NCI-H187 treated with DMSO at 0.1 percent for 48 hours (cell line): ENCODE data around the gene RAB3D.
"Not testable (repeated sequence)": the region's sequence is repeated elsewhere in the genome, so short reads cannot be mapped to it uniquely, and the experiment has no call there.

Source experiments
- DNase-seq: peaks from one replicate; lab custom pipeline; 2025; lab: John Stamatoyannopoulos, UW

The RAB3D gene

DNA sequence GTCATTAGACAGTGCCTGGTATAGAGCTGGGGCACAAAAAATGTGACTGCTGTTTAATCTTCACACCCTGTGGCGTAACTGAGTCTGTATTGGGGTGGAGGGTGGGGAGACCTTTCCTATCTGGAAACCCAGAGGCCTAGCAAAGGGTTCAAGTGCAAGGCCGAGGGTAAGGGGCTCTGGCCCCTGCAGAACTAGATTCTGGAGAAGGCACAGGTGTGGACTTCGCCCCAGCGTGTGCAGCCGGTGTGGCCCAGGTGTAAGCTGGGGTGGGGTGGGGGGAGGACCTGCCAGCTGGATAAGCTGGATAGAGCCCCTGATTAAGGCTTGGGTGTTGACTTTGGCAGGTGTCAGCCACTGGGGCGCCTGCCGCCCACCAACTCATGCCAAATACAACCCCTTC is 1.3 kb downstream of the RAB3D start:
- DNase-seq = no peak

DNA sequence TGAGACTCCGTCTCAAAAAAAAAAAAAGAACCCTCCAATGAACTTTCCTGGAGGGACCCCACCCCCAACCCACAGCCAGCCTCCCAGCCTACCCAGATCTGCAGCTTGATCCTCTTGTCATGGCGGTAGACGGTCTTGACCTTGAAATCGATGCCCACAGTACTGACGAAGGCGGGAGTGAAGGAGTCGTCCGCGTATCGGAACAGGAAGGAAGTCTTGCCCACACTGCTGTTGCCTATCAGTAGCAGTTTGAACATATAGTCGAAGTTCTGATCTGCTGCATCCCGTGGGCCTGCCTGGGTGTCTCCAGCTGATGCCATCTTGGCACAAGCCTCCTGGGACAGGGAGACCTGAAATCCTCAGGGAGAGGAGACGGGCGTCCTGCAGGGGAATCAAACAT is 2.4 kb downstream of the RAB3D start:
- no peak for DNase-seq

DNA sequence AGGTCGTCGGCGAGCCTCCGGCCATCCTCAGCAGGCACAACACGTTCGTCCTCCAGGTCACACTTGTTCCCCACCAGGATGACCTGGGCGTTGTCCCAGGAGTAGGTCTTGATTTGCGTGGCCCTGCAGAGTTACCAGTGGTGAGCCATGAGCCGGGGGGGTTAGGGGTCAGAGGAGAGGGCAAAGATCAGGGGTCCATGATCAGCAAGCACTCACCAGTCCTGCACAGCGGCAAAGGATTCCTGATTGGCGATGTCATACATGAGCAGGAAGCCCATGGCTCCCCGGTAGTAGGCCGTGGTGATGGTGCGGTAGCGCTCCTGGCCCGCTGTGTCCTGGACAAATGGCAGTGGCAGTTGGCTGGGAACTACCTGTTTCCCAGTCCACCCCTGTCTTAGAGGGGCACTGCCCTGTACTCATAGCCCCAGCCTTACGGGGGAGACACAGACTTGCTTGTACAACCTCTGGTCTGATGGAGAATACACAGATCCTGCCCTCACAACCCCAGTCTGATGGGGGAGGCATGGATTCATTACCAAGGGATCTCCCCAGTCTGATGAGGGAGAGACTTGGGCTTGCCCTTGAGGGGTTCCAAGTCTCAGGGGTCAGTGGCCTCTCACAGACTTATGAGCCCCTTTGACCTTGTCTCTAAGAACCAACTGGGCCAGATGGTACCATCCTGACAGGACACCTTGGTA is 3.9 kb downstream of the RAB3D start:
- DNase-seq = no peak

DNA sequence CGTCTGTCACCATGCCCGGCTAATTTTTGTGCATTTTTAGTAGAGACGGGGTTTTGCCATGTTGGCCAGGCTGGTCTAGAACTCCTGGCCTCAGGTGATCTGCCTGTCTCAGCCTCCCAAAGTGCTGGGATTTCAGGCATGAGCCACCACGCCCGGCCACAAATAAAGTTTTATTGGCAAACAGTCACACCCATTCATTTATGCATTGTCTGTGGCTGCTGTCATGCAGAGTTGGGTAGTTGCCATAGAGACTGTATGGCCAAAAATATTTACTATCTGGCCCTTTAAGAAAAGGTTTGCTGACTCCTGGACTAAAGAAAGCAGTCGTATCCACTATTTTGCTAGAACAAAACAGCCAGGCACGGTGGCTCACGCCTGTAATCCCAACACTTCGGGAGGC is 5.6 kb downstream of the RAB3D start:
- not testable (repeated sequence) for DNase-seq

DNA sequence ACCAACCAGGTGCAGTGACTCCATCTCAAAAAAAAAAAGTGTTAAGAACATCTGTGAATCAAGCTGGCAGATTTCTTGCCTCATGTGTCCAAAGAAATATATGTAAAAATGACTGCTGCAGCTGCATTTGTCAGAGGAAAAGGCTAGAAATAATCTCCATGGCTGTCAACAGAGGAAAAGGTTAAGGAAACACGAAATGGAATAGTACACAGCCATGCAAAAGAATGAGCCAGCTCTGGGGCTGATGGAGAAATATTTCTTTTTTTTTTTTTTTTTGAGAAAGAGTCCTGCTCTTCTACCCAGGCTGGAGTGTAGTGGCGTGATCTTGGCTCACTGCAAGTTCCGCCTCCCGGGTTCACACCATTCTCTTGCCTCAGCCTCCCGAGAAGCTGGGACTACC is 6.6 kb downstream of the RAB3D start:
- no peak for DNase-seq

DNA sequence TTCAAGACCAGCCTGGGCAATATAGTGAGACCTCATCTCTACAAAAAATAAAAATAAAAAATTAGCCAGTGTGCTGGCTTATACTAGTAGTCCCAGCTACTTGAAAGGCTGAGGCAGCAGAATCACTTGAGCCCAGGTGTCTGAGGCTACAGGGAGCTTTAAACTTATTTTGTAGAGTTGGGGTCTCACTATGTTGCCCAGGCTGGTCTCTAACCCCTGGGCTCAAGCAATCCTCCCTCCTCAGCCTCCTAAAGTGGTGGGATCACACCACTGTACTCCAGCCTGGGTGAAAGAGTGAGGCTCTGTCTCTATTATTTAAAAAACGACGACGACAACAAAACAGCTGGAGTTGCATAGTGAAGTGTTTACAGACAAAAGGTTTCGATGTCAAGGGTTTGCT is 8.0 kb downstream of the RAB3D start:
- no peak for DNase-seq

DNA sequence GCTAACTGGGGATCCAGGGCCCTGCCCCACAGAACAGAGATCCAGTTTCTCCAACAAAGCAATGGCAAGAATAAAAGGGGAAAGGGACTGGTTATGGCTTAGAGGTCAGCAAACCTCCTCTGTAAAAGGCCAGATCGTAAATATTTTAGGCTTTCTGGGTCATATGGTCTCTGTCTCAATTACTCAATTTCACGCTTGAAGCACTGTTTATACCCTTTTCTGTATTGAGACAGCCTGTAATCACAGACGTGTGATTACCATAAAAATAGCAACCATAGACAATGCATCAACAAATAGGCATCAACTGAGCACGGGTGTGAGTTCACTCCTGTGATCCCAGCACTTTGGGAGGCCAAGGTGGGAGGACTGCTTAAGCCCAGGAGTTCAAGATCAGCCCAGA is 9.3 kb downstream of the RAB3D start:
- DNase-seq = no peak

DNA sequence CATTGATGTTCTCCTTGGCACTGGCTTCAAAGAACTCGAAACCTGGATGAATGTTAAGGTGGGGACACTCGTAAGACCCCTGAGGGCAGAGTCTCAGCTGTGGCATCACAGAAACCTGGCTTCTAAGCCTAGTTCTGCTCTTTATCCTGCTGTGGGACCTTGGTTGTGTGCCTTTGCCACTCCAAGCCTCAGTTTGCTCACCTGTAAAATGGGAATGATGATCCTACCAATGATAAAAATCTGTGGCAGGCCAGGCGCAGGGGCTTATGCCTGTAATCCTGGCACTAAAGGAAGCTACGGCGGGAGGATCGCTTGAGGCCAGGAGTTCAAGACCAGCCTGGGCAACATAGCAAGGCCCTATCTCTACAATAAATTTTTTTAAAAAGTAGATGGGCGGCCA is 13.9 kb downstream of the RAB3D start:
- no peak for DNase-seq

DNA sequence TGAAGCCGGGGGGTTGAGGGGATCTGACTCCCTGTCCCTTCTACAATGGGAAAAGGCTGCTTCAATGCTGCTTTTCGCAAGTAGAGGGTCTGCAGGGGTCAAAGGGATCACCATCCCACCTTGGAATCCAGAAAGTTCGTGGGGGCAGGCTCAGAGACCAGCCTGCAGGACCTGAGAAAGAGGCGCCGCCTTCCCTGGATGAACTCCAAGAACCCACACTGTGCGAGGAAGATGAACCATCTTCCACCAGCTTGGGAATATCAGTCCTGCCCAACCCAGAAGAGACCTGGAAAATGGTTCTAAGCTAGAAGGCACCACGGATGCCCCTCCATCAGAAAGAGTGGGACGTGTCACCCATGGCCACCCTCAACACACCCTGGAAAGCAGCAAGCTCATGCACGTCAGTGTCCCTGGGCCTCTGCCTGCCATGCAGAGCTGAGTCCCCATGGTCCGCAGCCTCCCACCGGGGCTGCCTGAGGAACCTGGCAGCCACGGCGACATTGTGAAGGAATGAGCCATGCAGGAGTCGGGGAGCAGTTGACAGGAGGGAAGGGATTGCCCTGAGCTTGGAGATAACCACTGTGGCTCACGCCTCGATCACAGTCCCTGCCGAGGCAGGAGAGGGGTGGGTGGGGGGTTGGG is 14.6 kb downstream of the RAB3D start:
- DNase-seq = no peak

DNA sequence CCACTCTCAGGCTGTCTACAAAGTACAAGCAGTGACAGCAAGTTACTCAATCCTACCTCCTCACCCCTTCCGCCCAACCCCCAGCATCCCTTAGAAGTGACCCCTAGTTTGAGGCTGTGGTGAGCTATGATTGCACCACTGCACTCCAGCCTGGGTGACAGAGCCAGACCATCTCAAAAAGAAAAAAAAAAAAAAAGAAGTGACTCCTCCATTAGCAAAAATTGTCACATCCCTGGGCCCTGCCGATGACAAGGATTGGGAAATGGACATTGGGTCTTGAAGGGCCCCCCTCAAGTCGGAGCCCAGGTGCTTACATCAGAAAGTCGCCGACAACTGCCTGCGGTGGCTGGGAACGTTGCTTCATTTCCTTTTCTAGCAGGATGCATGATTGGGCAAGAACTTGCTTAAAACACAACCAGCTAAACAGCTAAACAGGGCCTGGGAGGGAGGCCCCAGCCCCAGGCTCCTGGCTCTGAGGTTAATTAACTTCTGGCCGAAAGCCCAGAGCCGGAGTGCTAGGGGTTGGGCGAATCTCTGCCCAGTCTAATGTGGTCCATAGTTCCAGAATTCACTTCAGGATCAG is 15.3 kb downstream of the RAB3D start:
- no peak for DNase-seq

DNA sequence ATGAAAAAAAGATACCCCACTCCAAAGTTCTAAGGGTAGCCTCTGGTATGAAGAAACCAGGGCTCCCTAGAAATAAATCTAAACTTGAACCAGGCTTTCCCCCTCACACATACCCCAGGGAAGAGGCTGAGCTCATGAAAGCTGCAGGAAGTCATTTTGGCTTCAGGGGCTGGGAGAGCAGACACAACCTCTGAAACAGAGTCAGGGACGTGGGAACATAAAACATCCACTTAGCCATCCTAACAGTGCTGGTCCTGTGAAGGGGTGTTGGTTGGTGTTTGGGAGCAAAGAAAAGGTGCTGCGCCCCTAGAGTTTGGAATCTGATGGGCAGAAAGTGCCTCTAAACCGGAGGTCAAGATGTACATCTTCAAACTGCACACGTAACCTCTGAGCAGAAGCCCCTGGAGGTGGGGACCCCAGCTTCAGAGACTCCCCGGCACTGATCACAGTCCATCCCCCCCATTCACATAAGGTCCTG is 15.8 kb downstream of the RAB3D start:
- no peak for DNase-seq

DNA sequence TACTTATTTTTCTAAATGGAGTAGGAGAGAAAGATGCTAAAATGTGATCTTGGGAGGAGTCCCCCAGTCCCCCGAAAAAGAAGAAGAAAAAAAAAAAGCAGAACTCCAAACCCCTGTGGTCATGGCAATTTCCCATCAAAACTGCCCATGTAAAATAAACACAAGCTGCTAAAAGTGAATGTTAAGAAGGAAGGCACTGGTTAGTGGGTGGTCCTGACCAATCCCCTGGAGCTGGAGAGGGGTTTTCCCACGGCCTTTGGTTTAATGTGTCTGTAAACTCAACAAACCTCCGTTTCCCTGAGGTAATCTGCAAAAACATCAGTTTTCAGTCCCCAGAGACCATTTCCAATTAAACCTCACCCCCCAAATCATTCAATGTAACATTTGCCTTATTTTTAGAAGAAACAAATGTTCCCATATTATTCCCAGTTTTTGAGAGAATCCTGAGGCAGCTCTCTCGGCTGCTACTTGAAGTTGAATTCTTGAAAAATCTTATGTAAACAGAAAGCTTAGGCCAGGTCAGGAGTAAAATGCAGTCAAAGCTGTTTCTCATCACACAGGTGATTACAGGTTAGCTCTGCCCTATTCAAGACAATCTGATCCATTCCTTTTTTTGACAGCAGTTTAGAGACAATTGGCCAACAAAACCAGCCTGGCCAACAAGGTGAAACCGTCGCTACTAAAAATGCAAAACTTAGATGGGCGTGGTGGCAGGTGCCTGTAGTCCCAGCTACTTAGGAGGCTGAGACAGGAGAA is 17.0 kb downstream of the RAB3D start:
- no peak for DNase-seq

DNA sequence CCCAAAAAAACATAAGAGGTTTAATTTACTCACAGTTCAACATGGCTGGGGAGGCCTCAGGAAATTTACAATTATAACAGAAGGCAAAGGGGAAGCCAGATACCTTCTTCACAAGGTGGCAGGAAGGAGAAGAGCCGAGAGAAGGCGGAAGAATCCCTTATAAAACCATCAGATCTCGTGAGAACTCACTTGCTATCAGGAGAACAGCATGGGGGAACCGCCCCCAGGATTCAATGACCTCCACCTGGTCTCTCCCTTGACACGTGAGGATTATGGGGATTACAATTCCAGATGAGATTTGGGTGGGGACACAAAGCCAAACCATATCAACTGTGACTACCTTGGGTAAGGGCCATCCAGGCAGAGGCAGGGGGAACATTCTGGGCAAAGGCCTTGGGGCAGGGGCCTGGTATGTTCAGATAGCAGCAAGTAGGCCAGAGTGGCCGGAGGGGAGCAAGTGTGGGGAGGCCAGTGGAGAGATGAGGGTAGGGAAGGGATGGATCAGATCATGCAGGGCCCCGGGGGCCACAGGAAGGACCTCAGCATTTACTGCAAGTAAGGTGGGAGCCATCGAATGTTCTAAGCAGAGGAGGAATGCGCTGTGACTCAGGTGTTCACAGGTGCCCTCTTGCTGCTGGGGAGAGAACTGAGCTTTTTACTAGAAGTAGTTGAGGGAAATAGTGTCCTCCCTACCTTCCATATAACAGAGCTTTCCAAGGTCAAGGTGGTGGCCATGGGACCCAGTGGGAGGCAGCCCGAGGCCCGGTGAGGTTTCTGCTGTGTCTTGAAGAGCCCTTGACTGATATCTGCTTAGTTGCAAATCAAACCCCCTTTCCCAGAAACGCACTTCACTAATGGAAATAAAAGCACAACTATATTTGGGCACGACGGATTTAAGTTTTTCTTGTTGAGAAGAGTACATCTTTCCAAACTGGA is 18.0 kb downstream of the RAB3D start:
- no peak for DNase-seq

DNA sequence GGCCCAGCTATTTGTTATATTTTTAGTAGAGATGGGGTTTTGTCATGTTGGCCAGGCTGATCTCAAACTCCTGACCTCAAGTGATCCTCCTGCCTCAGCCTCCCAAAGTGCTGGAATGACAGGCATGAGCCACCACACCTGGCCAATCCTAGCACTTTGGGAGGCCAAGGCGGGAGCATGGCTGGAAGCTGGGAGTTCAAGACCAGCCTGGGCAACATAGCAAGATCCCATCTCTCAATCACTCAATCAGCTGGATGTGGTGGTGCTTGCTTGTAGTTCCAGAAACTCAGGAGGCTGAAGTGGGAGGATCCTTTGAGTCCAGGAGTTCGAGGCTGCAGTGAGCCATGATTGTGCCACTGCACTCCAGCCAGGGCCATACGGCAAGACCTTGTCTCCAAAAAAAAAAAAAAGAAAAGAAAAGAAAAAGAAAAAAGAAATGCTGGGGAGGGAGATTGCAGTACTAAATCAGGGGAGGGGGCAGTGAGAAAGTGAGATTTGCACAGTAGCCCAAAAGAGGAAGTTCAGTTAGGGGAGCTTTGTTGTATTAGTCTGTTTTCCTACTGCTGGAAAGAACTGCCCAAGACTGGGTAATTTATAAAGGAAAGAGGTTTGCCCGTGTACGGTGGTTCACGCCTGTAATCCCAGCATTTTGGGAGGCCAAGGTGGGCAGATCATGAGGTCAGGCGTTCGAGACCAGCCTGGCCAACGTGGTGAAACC is 19.0 kb downstream of the RAB3D start:
- not testable (repeated sequence) for DNase-seq

DNA sequence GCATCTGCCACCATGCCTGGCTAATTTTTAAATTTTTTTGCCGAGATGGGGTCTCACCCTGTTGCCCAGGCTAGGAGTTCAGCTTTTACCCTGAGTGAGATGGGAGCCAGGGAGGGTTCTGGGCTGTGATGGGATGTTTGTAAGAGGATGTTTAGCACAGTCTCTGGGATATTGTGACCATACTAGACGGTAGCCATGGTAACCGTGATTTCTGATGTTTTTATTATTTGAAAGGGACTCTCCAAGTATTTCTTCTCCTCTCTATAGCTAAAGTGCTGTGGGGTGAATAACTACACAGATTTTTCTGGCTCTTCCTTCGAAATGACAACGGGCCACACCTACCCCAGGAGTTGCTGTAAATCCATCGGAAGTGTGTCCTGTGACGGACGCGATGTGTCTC is 33.1 kb downstream of the RAB3D start:
- DNase-seq = no peak

DNA sequence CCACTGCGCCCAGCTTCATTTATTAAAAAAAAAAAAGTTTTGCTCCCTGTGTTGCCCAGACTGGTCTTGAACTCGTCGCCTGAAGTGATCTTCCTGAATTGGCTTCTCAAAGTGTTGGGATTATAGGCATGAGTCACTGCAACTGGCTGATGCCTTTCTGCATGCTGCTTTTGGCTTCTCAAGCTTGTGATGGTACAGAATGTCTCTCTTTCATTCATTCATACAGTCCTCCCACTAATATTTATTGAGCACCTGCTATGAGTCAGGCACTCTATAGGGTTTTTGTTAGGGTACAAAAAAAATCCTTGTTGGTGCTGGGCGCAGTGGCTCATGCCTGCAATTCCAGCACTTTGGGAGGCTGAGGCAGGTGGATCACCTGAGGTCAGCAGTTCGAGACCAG is 34.5 kb downstream of the RAB3D start:
- no peak for DNase-seq

DNA sequence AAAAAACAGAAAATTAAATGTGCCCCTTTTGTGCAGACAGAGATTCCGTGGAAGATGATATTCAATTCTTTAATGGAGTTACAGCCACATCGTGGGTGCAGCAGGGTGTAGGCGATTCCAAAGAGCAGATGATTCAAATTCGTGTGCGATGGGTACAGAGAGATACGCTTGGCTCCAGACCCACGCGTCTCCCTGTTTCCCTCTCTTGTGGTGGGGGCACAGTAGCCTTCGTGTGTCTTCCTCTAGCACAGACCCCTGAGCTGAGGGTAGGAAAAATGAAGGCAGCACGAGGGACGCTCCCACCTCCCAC is 38.7 kb downstream of the RAB3D start:
- DNase-seq = no peak

DNA sequence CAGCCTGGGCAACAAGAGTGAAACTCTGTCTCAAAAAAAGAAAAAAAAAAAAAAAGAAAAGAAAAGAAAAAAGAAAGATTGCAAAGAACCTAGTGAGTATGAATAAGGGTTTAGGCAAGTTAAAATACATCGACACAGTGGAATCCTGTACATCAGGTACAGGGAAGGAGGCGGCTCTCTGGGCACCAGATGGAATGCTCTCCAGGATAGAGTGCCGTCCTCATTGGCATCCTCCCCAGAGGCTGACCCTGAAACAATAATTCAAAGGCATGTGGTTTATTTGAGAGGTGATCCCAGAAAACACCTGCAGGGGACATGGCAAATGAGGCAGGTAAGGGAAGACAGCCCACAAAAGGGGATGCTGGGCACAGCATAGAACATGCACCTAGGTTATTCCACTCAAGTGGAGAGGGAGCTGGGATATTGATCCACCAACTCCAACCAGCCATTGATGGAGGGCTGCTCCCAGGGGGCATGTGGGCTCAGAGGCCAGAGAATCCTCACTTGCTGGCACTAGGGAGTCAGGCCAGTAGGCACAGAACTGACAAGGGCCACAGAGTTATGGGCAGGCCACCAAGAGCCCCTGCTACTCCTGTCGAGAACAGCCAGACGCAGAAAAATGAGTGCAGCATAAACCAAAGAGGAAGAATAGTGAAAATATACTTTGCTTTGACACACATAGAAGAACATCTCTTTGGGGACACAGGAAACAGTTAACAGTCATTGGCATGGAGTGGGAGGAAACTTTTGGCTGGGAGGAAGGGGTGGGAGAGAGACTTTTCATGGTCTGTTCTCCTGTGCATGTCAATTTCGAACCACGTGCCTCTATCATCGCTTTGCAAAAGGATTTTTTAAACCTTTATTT is 39.3 kb downstream of the RAB3D start:
- no peak for DNase-seq

DNA sequence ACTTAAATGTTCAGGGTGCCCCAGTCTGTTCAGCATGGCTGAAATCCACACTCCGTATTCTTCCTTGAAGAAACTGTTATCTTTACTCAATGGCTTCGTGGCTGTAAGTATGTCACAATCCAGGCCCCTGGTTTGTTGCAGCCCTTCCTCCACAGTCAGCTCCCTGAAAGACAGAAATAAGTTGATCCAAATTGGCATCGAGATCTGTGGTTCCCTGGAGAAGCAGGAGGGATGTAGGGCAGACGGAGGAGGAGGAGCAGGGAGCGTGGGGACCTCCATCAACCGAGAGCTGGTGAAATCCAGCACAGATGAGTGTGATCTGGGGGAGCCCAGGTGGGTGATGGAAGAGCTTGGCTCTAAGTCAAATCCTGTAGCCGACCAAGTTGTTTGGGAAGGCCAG is 43.2 kb downstream of the RAB3D start:
- no peak for DNase-seq

DNA sequence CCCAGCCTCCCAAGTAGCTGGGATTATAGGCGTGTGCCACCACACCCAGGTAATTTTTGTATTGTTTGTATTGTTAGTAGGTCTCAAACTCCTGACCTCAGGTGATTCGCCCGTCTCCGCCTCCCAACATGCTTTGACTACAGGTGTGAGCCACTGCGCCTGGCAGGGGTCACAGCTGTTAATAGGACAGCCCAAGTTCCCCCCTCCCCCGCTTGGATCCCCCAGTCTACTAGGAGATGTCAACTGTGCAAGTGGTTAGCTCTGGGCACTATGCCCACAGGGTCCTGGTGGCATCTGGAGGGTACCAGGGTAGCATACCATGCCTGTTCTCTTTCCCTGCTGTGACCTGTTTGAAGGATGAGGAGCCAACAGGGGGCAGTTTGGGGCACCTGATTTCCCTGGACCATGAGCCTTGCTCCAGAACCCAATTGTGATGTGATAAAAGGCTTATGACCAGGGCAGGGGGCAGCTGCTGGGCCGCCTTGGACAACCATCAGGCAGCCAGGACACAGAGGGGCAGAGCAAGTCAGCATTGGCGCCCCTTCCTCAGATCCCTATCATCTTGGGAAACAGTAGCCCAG is 43.7 kb downstream of the RAB3D start, which contains the start of gene TSPAN16:
TSPAN16 (plus strand) TSS at position 496 of the 581 bp plus-strand sequence. CDS start 138 bp downstream, outside the sequence.
- DNase-seq = no peak
